H1 (cell line): ENCODE measurements around the gene DGKD. TPM values are rescaled to one million over a fixed set of nuclear protein-coding genes. Genes with fewer than 3 reads are reported as not detected.

ENCODE experiments used
- POLR2AphosphoS5 ChIP-seq: IDR thresholded peaks from 2 replicates; pipeline ENCODE4 v1.6.1; 2011; ENCODE audit warnings: low read depth, low read length
- RFX5 ChIP-seq: IDR thresholded peaks from 2 replicates; pipeline ENCODE4 v1.6.1; 2011; ENCODE audit warnings: low read depth, low read length, improper control_type of control experiment, borderline replicate concordance
- polyA plus RNA-seq, 7 experiments: library from polyadenylated mRNA; depleted of rRNA in 3 of 7; stranded (reverse) in 5 of 7; unstranded in 2 of 7; fragments of >200 nt in 5 of 7; fragments of 200-250 nt in 2 of 7; gene quantifications; 1 replicate in 5 of 7; 2 replicates in 1 of 7; 4 replicates in 1 of 7; pipeline versions ENCODE4 v1.2.1 to v1.2.3, GENCODE V29; 2011 to 2013; ENCODE audit warnings: missing spikeins in 2 of 7, mixed read lengths in 2 of 7
- total RNA-seq: library from RNA; stranded (reverse); fragmentation: NEBNext Ultra II Directional; extraction: Animal tissue kit (Norgen Biotek cat#: 25700); gene quantifications from 2 replicates; pipeline ENCODE4 v1.2.1, GENCODE V29; 2021
- TF ChIP-seq, protein P1 (sequence below): fragments of 300-600 bp; sonication (generic); IDR thresholded peaks from 2 replicates; pipeline ENCODE4 v1.7.1; 2012; ENCODE audit warnings: low read length, moderate library complexity, mild to moderate bottlenecking, inconsistent platforms; ENCODE audit not compliant: insufficient replicate concordance
- TF ChIP-seq, protein P2 (sequence below): IDR thresholded peaks from 2 replicates; pipeline ENCODE4 v1.6.1; 2012; ENCODE audit warnings: low read length, inconsistent platforms

DGKD gene
- total and polyA plus RNA-seq, 2 of the 8 experiments (the other 6 are each of a cell fraction or from before 2014, with no cell fraction given): 7.7 to 30.9 TPM

DNA sequence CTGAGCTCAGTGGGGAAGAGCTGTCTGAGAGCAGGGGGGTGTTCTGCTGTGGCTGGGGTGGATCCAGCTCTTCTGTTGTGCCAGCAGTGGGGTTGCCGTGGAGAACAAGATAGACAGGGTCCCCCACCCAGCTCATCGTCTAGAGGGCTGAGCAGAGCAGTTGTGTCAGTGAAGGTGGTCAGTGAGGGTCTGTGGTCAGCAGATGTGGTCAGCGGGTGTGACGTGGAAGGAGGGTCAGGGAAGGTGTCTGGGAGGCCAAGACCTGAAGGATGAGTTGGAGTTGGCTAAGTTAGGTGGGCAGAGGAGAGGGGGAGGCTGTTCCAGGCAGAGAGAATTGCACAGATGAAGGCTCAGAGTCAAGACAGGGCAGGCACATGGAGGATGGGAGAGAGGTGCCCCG lies 103.1 kb downstream of the DGKD start (continued):
- TF ChIP-seq, protein P1, sequence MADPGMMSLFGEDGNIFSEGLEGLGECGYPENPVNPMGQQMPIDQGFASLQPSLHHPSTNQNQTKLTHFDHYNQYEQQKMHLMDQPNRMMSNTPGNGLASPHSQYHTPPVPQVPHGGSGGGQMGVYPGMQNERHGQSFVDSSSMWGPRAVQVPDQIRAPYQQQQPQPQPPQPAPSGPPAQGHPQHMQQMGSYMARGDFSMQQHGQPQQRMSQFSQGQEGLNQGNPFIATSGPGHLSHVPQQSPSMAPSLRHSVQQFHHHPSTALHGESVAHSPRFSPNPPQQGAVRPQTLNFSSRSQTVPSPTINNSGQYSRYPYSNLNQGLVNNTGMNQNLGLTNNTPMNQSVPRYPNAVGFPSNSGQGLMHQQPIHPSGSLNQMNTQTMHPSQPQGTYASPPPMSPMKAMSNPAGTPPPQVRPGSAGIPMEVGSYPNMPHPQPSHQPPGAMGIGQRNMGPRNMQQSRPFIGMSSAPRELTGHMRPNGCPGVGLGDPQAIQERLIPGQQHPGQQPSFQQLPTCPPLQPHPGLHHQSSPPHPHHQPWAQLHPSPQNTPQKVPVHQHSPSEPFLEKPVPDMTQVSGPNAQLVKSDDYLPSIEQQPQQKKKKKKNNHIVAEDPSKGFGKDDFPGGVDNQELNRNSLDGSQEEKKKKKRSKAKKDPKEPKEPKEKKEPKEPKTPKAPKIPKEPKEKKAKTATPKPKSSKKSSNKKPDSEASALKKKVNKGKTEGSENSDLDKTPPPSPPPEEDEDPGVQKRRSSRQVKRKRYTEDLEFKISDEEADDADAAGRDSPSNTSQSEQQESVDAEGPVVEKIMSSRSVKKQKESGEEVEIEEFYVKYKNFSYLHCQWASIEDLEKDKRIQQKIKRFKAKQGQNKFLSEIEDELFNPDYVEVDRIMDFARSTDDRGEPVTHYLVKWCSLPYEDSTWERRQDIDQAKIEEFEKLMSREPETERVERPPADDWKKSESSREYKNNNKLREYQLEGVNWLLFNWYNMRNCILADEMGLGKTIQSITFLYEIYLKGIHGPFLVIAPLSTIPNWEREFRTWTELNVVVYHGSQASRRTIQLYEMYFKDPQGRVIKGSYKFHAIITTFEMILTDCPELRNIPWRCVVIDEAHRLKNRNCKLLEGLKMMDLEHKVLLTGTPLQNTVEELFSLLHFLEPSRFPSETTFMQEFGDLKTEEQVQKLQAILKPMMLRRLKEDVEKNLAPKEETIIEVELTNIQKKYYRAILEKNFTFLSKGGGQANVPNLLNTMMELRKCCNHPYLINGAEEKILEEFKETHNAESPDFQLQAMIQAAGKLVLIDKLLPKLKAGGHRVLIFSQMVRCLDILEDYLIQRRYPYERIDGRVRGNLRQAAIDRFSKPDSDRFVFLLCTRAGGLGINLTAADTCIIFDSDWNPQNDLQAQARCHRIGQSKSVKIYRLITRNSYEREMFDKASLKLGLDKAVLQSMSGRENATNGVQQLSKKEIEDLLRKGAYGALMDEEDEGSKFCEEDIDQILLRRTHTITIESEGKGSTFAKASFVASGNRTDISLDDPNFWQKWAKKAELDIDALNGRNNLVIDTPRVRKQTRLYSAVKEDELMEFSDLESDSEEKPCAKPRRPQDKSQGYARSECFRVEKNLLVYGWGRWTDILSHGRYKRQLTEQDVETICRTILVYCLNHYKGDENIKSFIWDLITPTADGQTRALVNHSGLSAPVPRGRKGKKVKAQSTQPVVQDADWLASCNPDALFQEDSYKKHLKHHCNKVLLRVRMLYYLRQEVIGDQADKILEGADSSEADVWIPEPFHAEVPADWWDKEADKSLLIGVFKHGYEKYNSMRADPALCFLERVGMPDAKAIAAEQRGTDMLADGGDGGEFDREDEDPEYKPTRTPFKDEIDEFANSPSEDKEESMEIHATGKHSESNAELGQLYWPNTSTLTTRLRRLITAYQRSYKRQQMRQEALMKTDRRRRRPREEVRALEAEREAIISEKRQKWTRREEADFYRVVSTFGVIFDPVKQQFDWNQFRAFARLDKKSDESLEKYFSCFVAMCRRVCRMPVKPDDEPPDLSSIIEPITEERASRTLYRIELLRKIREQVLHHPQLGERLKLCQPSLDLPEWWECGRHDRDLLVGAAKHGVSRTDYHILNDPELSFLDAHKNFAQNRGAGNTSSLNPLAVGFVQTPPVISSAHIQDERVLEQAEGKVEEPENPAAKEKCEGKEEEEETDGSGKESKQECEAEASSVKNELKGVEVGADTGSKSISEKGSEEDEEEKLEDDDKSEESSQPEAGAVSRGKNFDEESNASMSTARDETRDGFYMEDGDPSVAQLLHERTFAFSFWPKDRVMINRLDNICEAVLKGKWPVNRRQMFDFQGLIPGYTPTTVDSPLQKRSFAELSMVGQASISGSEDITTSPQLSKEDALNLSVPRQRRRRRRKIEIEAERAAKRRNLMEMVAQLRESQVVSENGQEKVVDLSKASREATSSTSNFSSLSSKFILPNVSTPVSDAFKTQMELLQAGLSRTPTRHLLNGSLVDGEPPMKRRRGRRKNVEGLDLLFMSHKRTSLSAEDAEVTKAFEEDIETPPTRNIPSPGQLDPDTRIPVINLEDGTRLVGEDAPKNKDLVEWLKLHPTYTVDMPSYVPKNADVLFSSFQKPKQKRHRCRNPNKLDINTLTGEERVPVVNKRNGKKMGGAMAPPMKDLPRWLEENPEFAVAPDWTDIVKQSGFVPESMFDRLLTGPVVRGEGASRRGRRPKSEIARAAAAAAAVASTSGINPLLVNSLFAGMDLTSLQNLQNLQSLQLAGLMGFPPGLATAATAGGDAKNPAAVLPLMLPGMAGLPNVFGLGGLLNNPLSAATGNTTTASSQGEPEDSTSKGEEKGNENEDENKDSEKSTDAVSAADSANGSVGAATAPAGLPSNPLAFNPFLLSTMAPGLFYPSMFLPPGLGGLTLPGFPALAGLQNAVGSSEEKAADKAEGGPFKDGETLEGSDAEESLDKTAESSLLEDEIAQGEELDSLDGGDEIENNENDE: no peak
- TF ChIP-seq POLR2AphosphoS5 (no peak), RFX5 (no peak)
- TF ChIP-seq, protein P2, sequence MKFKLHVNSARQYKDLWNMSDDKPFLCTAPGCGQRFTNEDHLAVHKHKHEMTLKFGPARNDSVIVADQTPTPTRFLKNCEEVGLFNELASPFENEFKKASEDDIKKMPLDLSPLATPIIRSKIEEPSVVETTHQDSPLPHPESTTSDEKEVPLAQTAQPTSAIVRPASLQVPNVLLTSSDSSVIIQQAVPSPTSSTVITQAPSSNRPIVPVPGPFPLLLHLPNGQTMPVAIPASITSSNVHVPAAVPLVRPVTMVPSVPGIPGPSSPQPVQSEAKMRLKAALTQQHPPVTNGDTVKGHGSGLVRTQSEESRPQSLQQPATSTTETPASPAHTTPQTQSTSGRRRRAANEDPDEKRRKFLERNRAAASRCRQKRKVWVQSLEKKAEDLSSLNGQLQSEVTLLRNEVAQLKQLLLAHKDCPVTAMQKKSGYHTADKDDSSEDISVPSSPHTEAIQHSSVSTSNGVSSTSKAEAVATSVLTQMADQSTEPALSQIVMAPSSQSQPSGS: no peak
- TF ChIP-seq, all 59 proteins: peak for 0
